ENCODE measurements around the gene LTBR. TPM values are rescaled to one million over a fixed set of nuclear protein-coding genes. Genes with fewer than 3 reads are reported as not detected.

Gene LTBR
- total and polyA plus RNA-seq, 5 donors from 2014 or later, result 0.35 TPM; not detected in 4

DNA sequence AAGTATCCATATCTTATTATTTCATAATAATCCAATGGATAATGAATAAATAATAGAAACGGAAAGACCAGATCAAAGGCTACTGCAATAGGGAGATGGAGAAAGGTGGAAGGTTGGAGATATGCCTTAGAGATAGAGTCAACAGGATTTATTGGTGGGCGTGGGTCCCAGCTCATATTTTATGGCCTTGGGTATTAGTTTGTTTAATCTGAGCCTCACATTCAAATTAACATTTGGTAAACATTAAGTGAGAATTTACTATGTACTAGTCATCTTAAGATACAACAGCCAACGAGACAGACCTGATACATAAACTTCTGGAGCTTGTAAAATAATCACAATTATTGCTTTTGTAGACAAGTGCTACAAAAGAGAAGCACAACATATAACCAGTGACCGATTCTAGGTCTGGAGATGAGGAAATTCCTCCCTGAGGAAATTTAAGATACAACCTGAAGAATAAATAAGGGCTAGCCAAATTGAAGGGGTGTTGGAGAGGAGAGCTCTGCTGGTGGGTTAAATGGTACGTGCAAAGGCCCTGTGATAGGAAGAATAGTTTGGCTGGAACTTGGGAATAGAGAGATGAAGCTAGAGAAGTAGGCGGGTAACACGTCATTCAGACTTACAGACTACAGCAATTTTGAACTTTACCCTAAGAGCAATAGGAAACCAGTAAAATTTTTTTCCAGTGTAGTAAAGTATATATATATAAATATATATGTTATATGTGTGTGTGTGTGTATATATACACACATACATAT lies 16.1 kb downstream of the LTBR start:
- no peak overlapping the region for H3K4me3 ChIP-seq (ENCODE audit: low read depth, low read length)
- ATAC-seq (ENCODE audit: low read depth in 2 of 2), result no peak

DNA sequence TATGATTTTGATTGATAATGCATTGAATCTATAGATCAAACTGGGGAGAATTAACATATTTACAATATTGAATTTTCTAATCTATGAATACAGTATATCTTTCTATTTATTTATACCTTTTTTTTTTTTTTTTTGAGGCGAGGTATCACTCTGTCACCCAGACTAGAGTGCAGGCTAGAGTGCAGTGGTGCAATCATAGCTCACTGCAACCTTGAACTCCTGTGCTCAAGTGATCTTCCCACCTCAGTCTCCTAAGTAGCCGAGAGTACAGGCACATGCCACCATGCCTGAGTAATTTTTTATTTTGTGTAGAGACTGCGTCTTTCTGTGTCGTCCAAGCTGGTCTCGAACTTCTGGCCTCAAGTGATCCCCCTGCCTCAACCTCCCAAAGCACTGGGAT lies 20.4 kb downstream of the LTBR start:
- Histone ChIP-seq H3K9me3 (ENCODE audit: control insufficient read depth in 2 of 2, low read length in 2 of 2) (no peaks in the 10 kb centered on the region), H3K4me3 (ENCODE audit: low read depth, low read length) (no peak overlapping the region), H3K4me1 (ENCODE audit: control insufficient read depth, insufficient read depth, low read length, poor library complexity, severe bottlenecking) (no peaks in the 10 kb centered on the region), H3K27me3 (ENCODE audit: control insufficient read depth, insufficient read depth, low read length) (no peaks in the 10 kb centered on the region), H3K27ac (ENCODE audit: insufficient read depth, low read length, poor library complexity, severe bottlenecking) (no peak overlapping the region), H3K36me3 (ENCODE audit: control insufficient read depth, insufficient read depth, low read length) (no peaks in the 10 kb centered on the region)
- H3K27ac Mint-ChIP-seq, result no peak overlapping the region
- peaks cover 27% of the 10 kb centered on the region for H3K27me3 Mint-ChIP-seq
- no peak for ATAC-seq (ENCODE audit: low read depth in 2 of 2)
- DNase-seq, result no peak
- peaks cover 0 to 7% (median 0%) of the 10 kb centered on the region in 4 donors for H3K4me1 Mint-ChIP-seq
- H3K9me3 Mint-ChIP-seq, result no peaks in the 10 kb centered on the region
- no peaks in the 10 kb centered on the region for H3K36me3 Mint-ChIP-seq
- H3K4me3 Mint-ChIP-seq, result no peak overlapping the region

More for the DNA sequence above, 16.1 kb downstream of the LTBR start:
- no peaks in the 10 kb centered on the region for H3K27me3 ChIP-seq (ENCODE audit: control insufficient read depth, insufficient read depth, low read length)
- no peaks in the 10 kb centered on the region for H3K36me3 Mint-ChIP-seq
- no peak for DNase-seq
- peaks cover 0 to 1% (median 0%) of the 10 kb centered on the region in 7 donors for H3K9me3 Mint-ChIP-seq
- H3K36me3 ChIP-seq (ENCODE audit: control insufficient read depth, insufficient read depth, low read length), result no peaks in the 10 kb centered on the region
- H3K27me3 Mint-ChIP-seq, result peaks cover 36% of the 10 kb centered on the region
- no peak overlapping the region for H3K27ac ChIP-seq (ENCODE audit: insufficient read depth, low read length, poor library complexity, severe bottlenecking)
- H3K9me3 ChIP-seq (ENCODE audit: control insufficient read depth in 2 of 2, low read length in 2 of 2), result no peaks in the 10 kb centered on the region
- H3K4me1 ChIP-seq (ENCODE audit: control insufficient read depth, insufficient read depth, low read length, poor library complexity, severe bottlenecking), result no peaks in the 10 kb centered on the region
- H3K4me1 Mint-ChIP-seq, result peaks cover 0 to 7% (median 0%) of the 10 kb centered on the region in 4 donors
- H3K4me3 Mint-ChIP-seq, result no peak overlapping the region
- no peak overlapping the region for H3K27ac Mint-ChIP-seq

DNA sequence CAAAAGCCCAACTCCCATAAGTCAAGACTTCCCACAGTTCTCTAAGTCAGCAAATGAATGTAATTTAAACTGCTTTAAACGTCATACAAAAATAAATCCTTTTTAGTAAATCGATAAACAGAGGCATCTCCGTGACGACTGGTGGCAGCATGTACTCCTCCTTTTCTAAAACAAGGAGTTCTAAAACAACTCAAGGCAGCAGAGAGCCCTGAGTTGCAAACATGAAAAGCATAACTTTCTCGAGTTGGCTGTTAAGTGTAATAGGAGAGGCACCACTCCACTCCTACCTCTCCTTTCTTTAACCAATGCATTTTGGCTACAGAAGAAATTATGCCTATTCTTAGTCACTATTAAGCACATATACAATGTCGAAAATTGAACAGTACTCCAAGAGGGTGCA lies 22.0 kb downstream of the LTBR start:
- no peak for DNase-seq
- ATAC-seq (ENCODE audit: low read depth in 2 of 2), result no peak
- Mint-ChIP-seq H3K36me3 (no peaks in the 10 kb centered on the region), H3K27ac (no peak overlapping the region), H3K27me3 (peaks cover 21% of the 10 kb centered on the region), H3K4me1 (peaks cover 0 to 7% (median 0%) of the 10 kb centered on the region in 4 donors), H3K9me3 (no peaks in the 10 kb centered on the region), H3K4me3 (no peak overlapping the region)
- no peaks in the 10 kb centered on the region for H3K9me3 ChIP-seq (ENCODE audit: control insufficient read depth in 2 of 2, low read length in 2 of 2)
- H3K27ac ChIP-seq (ENCODE audit: insufficient read depth, low read length, poor library complexity, severe bottlenecking), result no peak overlapping the region
- peaks cover 2% of the 10 kb centered on the region for H3K27me3 ChIP-seq (ENCODE audit: control insufficient read depth, insufficient read depth, low read length)
- H3K4me3 ChIP-seq (ENCODE audit: low read depth, low read length), result no peak overlapping the region
- H3K4me1 ChIP-seq (ENCODE audit: control insufficient read depth, insufficient read depth, low read length, poor library complexity, severe bottlenecking), result no peaks in the 10 kb centered on the region
- H3K36me3 ChIP-seq (ENCODE audit: control insufficient read depth, insufficient read depth, low read length), result no peaks in the 10 kb centered on the region

DNA sequence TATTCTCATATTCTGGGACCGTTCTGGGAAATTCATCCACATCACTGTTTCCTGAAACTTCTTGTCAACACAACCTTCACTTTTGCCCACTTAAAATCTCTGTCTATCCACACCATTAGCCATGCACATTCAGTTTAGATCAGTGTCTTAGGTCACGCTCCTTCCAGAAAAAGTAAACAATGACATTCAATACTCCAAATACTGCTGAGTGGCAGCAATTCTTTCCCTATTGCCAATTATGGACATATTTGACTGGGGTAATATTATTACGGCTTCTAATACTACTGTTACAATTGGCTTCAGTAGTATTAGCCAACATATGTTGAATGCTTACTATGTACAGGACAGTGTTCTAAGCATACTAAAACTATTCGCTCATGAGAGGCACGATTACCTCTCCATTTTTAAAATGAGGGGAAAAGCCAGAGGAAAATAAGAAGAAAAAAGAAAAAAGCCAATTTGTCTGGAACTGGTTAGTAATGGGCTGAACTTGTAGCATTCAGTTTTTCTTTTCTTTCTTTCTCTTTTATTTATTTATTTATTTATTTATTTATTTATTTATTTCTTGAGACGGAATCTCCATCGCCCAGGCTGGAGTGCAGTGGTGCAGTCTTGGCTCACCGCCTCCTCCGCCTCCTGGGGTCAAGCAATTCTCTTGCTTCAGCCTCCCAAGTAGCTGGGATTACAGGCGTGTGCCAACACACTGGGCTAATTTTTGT lies 23.4 kb downstream of the LTBR start:
- Histone ChIP-seq H3K27ac (ENCODE audit: insufficient read depth, low read length, poor library complexity, severe bottlenecking) (no peak overlapping the region), H3K9me3 (ENCODE audit: control insufficient read depth in 2 of 2, low read length in 2 of 2) (no peaks in the 10 kb centered on the region), H3K4me3 (ENCODE audit: low read depth, low read length) (no peak overlapping the region), H3K36me3 (ENCODE audit: control insufficient read depth, insufficient read depth, low read length) (no peaks in the 10 kb centered on the region), H3K4me1 (ENCODE audit: control insufficient read depth, insufficient read depth, low read length, poor library complexity, severe bottlenecking) (no peaks in the 10 kb centered on the region), H3K27me3 (ENCODE audit: control insufficient read depth, insufficient read depth, low read length) (peaks cover 6% of the 10 kb centered on the region)
- no peak for ATAC-seq (ENCODE audit: low read depth in 2 of 2)
- DNase-seq, result no peak
- Mint-ChIP-seq H3K9me3 (peaks cover 0 to 2% (median 0%) of the 10 kb centered on the region in 7 donors), H3K36me3 (no peaks in the 10 kb centered on the region), H3K27ac (no peak overlapping the region), H3K4me3 (no peak overlapping the region), H3K27me3 (peaks cover 21% of the 10 kb centered on the region), H3K4me1 (peaks cover 0 to 7% (median 0%) of the 10 kb centered on the region in 4 donors)

DNA sequence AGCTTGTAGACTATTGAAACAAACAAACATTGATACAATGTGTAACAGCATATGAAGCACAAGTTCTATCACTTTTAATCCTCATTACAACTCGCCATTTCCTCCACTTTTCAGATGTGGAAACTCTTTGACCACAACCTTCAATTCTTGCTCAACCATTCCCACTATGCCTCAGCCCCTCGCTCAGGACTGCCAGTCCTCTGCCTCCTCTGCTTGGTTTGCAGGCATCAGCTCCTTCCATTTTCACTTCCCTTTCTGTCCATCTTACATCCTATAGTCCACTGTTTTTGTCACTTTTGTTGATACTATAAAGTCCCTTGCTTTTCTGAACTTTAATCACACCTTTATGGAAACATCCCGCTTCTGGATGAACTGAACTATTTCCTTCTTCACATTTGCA lies 32.6 kb downstream of the LTBR start:
- Mint-ChIP-seq H3K27me3 (peaks cover 4% of the 10 kb centered on the region), H3K4me1 (peaks cover 0 to 7% (median 2%) of the 10 kb centered on the region in 4 donors), H3K36me3 (no peaks in the 10 kb centered on the region), H3K4me3 (no peak overlapping the region), H3K27ac (peak overlapping the region in 1 of 3 donors; percentile 37), H3K9me3 (peaks cover 0 to 2% (median 0%) of the 10 kb centered on the region in 7 donors)
- no peak overlapping the region for H3K4me3 ChIP-seq (ENCODE audit: low read depth, low read length)
- no peaks in the 10 kb centered on the region for H3K9me3 ChIP-seq (ENCODE audit: control insufficient read depth in 2 of 2, low read length in 2 of 2)
- DNase-seq (no peak), ATAC-seq (ENCODE audit: low read depth in 2 of 2) (no peak)
- H3K27ac ChIP-seq (ENCODE audit: insufficient read depth, low read length, poor library complexity, severe bottlenecking), result no peak overlapping the region
- no peaks in the 10 kb centered on the region for H3K36me3 ChIP-seq (ENCODE audit: control insufficient read depth, insufficient read depth, low read length)
- H3K27me3 ChIP-seq (ENCODE audit: control insufficient read depth, insufficient read depth, low read length), result peaks cover 3% of the 10 kb centered on the region
- no peaks in the 10 kb centered on the region for H3K4me1 ChIP-seq (ENCODE audit: control insufficient read depth, insufficient read depth, low read length, poor library complexity, severe bottlenecking)

DNA sequence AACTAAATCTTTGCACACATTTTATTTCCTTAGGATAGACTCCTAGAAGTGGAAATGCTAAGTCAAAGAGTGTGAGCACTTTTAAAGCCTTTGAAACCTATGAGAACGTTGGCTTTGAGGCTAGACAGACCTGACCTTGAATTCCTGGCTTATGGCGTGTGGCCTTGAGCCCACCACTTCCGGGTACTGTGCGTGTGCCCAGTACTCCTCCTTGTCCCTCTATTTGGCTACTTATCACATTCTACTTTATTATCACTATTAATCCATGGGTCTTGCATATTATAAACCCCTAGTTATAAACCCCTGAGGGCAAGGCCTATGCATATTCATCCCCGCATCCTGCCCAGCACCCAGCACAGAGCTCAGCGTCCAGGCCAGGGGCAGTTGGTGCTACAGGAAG lies 34.8 kb downstream of the LTBR start:
- Mint-ChIP-seq H3K36me3 (no peaks in the 10 kb centered on the region), H3K27me3 (no peaks in the 10 kb centered on the region), H3K9me3 (no peaks in the 10 kb centered on the region), H3K4me3 (no peak overlapping the region), H3K27ac (peak overlapping the region in 1 of 3 donors; percentile 64), H3K4me1 (peaks cover 0 to 14% (median 8%) of the 10 kb centered on the region in 4 donors)
- H3K27me3 ChIP-seq (ENCODE audit: control insufficient read depth, insufficient read depth, low read length), result no peaks in the 10 kb centered on the region
- DNase-seq (no peak), ATAC-seq (ENCODE audit: low read depth in 2 of 2) (no peak)
- no peak overlapping the region for H3K27ac ChIP-seq (ENCODE audit: insufficient read depth, low read length, poor library complexity, severe bottlenecking)
- no peak overlapping the region for H3K4me3 ChIP-seq (ENCODE audit: low read depth, low read length)
- no peaks in the 10 kb centered on the region for H3K36me3 ChIP-seq (ENCODE audit: control insufficient read depth, insufficient read depth, low read length)
- no peaks in the 10 kb centered on the region for H3K9me3 ChIP-seq (ENCODE audit: control insufficient read depth in 2 of 2, low read length in 2 of 2)
- H3K4me1 ChIP-seq (ENCODE audit: control insufficient read depth, insufficient read depth, low read length, poor library complexity, severe bottlenecking), result peaks cover 7% of the 10 kb centered on the region

DNA sequence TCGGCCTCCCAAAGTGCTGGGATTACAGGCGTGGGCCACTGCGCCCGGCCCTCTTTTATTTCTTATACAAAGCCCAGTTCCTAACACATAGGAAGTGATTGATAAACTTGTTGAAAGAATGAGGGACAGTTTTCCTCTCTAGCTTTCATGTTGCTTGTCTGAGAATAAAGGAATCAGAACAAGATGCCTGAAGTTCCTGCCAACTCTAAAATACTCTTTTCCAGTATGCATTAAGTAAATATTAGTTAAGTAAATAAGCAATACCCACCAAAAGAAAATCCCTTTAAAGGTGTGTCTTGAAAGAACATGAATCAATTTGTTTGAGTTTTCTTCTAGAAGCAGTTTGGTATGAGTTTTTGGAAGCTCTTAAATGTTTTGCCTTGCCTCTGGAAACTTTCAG lies 36.4 kb downstream of the LTBR start:
- Histone ChIP-seq H3K27ac (ENCODE audit: insufficient read depth, low read length, poor library complexity, severe bottlenecking) (no peak overlapping the region), H3K36me3 (ENCODE audit: control insufficient read depth, insufficient read depth, low read length) (no peaks in the 10 kb centered on the region), H3K9me3 (ENCODE audit: control insufficient read depth in 2 of 2, low read length in 2 of 2) (no peaks in the 10 kb centered on the region), H3K4me1 (ENCODE audit: control insufficient read depth, insufficient read depth, low read length, poor library complexity, severe bottlenecking) (peaks cover 11% of the 10 kb centered on the region), H3K4me3 (ENCODE audit: low read depth, low read length) (no peak overlapping the region), H3K27me3 (ENCODE audit: control insufficient read depth, insufficient read depth, low read length) (no peaks in the 10 kb centered on the region)
- Mint-ChIP-seq H3K9me3 (no peaks in the 10 kb centered on the region), H3K36me3 (no peaks in the 10 kb centered on the region), H3K4me3 (no peak overlapping the region), H3K4me1 (peaks cover 0 to 19% (median 16%) of the 10 kb centered on the region in 4 donors), H3K27ac (no peak overlapping the region), H3K27me3 (no peaks in the 10 kb centered on the region)
- ATAC-seq (ENCODE audit: low read depth in 2 of 2) (no peak), DNase-seq (no peak)
